Stomach (tissue), 4 donors: ENCODE data around the gene AKNA.

ENCODE experiments used
- POLR2AphosphoS5 ChIP-seq, 3 donors: sonication (generic); formaldehyde crosslinking; IDR thresholded peaks; one replicate each; pipeline ENCODE4 v1.6.1; 2016; ENCODE audit warnings: antibody characterized with exemption in 3 of 3
- TF ChIP-seq, protein P1 (sequence below), 7 experiments: fragments of 450-650 bp in 4 of 7; fragments of 200-600 bp in 3 of 7; sonication (generic) in 3 of 7; IDR thresholded peaks; one replicate each; pipeline ENCODE4 v1.5.1; 2016 to 2019; ENCODE audit warnings: antibody characterized with exemption in 7 of 7, control low read depth in 2 of 7, mild to moderate bottlenecking in 1 of 7

DNA sequence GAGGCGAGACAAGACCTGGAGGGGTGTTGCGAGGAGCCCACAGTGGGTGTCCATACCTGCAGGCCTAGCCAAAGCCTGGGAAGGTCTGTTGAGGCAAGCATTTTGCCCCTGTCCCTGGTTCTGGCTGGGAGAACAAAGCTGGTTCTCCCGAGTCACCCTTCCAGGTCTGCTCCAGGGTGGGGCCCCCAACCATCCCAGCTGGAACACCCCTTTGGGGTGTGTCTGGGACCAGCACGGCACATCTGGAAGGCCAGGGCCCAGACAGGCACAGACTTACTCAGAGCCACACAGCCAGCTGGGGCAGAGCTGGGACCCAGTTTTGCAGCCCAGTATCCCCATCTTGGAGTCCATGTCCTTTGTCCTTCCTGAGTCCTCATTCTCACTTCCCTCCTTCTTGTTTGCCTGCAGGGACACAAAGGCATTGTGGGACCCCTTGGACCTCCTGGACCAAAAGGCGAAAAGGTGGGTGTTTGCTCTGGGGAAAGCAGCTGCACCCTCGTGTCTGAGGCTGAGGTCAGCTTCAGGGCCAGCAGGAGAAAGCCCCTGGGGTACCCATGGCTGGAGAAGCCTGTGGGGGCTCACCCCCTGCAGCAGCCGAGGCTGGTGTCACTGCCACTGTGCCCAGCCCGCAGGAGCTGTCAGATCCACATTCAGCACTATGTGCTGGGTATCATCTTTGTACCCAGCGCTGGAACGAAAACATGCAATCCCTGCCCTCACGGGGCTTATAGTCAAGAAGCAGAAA lies 103.3 kb downstream of the AKNA start:
- TF ChIP-seq, protein P1, sequence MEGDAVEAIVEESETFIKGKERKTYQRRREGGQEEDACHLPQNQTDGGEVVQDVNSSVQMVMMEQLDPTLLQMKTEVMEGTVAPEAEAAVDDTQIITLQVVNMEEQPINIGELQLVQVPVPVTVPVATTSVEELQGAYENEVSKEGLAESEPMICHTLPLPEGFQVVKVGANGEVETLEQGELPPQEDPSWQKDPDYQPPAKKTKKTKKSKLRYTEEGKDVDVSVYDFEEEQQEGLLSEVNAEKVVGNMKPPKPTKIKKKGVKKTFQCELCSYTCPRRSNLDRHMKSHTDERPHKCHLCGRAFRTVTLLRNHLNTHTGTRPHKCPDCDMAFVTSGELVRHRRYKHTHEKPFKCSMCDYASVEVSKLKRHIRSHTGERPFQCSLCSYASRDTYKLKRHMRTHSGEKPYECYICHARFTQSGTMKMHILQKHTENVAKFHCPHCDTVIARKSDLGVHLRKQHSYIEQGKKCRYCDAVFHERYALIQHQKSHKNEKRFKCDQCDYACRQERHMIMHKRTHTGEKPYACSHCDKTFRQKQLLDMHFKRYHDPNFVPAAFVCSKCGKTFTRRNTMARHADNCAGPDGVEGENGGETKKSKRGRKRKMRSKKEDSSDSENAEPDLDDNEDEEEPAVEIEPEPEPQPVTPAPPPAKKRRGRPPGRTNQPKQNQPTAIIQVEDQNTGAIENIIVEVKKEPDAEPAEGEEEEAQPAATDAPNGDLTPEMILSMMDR (IDR thresholded peaks at IDR 0.05): no peak
- no peak for TF ChIP-seq POLR2AphosphoS5 (IDR thresholded peaks at IDR 0.05)
